Trophoblast cell (in vitro differentiated cells and primary cell): ENCODE measurements around the gene PPIF.

Source experiments
- DNase-seq, 2 donors: peaks; one replicate each; pipeline ENCODE4 v3.0.0-alpha.2; 2016
- H2AFZ ChIP-seq: 2 replicates; pipeline ENCODE4 v1.6.1; 2013; ENCODE audit warnings: low read length, moderate library complexity, mild to moderate bottlenecking; ENCODE audit not compliant: insufficient read depth, poor library complexity
- H2AK5ac ChIP-seq: 2 replicates; pipeline ENCODE4 v1.6.1; 2013; ENCODE audit warnings: mild to moderate bottlenecking, low read length
- H2BK120ac ChIP-seq: 2 replicates; pipeline ENCODE4 v1.6.1; 2013; ENCODE audit warnings: low read length, mild to moderate bottlenecking, moderate library complexity; ENCODE audit not compliant: insufficient read depth, poor library complexity
- H2BK12ac ChIP-seq: 2 replicates; pipeline ENCODE4 v1.6.1; 2013; ENCODE audit warnings: mild to moderate bottlenecking, low read length, moderate library complexity
- H2BK5ac ChIP-seq: 2 replicates; pipeline ENCODE4 v1.6.1; 2013; ENCODE audit warnings: low read length, low read depth, moderate library complexity, mild to moderate bottlenecking; ENCODE audit not compliant: poor library complexity
- H3K14ac ChIP-seq: 2 replicates; pipeline ENCODE4 v1.6.1; 2013; ENCODE audit warnings: mild to moderate bottlenecking, low read length
- H3K18ac ChIP-seq: 2 replicates; pipeline ENCODE4 v1.6.1; 2013; ENCODE audit warnings: mild to moderate bottlenecking, low read length
- H3K23ac ChIP-seq: 2 replicates; pipeline ENCODE4 v1.6.1; 2013; ENCODE audit warnings: low read length
- H3K27ac ChIP-seq: 2 replicates; pipeline ENCODE4 v1.5.1; 2013; ENCODE audit warnings: low read depth, mild to moderate bottlenecking, inconsistent platforms, low read length, moderate library complexity
- H3K27me3 ChIP-seq: 2 replicates; pipeline ENCODE4 v1.6.1; 2013; ENCODE audit warnings: inconsistent platforms, mild to moderate bottlenecking, low read length, moderate library complexity; ENCODE audit not compliant: insufficient read depth
- H3K36me3 ChIP-seq, 2 experiments: 1 replicate in 1 of 2; 2 replicates in 1 of 2; pipeline ENCODE4 v1.6.1; 2013; ENCODE audit warnings: low read length in 2 of 2, mild to moderate bottlenecking in 2 of 2, moderate library complexity in 1 of 2; ENCODE audit not compliant: insufficient read depth in 2 of 2, control insufficient read depth in 1 of 2
- H3K4ac ChIP-seq: 2 replicates; pipeline ENCODE4 v1.6.1; 2013; ENCODE audit warnings: low read depth, mild to moderate bottlenecking, low read length, moderate library complexity
- H3K4me1 ChIP-seq, 2 experiments: 1 replicate in 1 of 2; 2 replicates in 1 of 2; pipeline ENCODE4 v1.6.1; 2013; ENCODE audit warnings: low read length in 2 of 2, mild to moderate bottlenecking in 2 of 2, moderate library complexity in 1 of 2; ENCODE audit not compliant: insufficient read depth in 2 of 2, control insufficient read depth in 1 of 2
- H3K4me2 ChIP-seq: 2 replicates; pipeline ENCODE4 v1.6.1; 2013; ENCODE audit warnings: inconsistent platforms, mild to moderate bottlenecking, low read length, moderate library complexity
- H3K4me3 ChIP-seq: 2 replicates; pipeline ENCODE4 v1.5.1; 2013; ENCODE audit warnings: mild to moderate bottlenecking, low read depth, low read length, inconsistent platforms
- H3K79me1 ChIP-seq: one replicate; pipeline ENCODE4 v1.6.1; 2013; ENCODE audit warnings: low read length
- H3K79me2 ChIP-seq: 2 replicates; pipeline ENCODE4 v1.6.1; 2013; ENCODE audit warnings: low read length, mild to moderate bottlenecking; ENCODE audit not compliant: control insufficient read depth, insufficient read depth, poor library complexity
- H3K9ac ChIP-seq: 2 replicates; pipeline ENCODE4 v1.6.1; 2013; ENCODE audit warnings: mild to moderate bottlenecking, low read length
- H3K9me3 ChIP-seq: 2 replicates; pipeline ENCODE4 v1.6.1; 2013; ENCODE audit warnings: low read depth, mild to moderate bottlenecking, control low read depth, inconsistent platforms, low read length; ENCODE audit not compliant: insufficient read depth
- H4K12ac ChIP-seq: 2 replicates; pipeline ENCODE4 v1.6.1; 2013; ENCODE audit warnings: low read depth, mild to moderate bottlenecking, low read length, moderate library complexity
- H4K8ac ChIP-seq: 2 replicates; pipeline ENCODE4 v1.6.1; 2013; ENCODE audit warnings: low read depth, mild to moderate bottlenecking, low read length, moderate library complexity
- H4K91ac ChIP-seq: one replicate; pipeline ENCODE4 v1.6.1; 2013; ENCODE audit warnings: low read depth, mild to moderate bottlenecking, low read length, moderate library complexity
- WGBS: extraction: QIAGEN DNeasy Blood & Tissue Kit; methylation state at CpG from one replicate; pipeline ENCODE4 v1.1.7; 2013; ENCODE audit warnings: missing lambda C conversion rate; ENCODE audit not compliant: insufficient read length, insufficient coverage; ENCODE audit errors: extremely low coverage; 5-methylcytosine and 5-hydroxymethylcytosine counted together

The PPIF gene

GRCh38 chr10:79390057-79390456 is 42.8 kb downstream of the PPIF start:
- H2BK12ac ChIP-seq, result no peak overlapping the region
- no peaks in the 10 kb centered on the region for H3K36me3 ChIP-seq
- no peak overlapping the region for H3K18ac ChIP-seq
- DNase-seq, result no peak
- no peak overlapping the region for H3K9ac ChIP-seq
- H3K4ac ChIP-seq, result no peak overlapping the region
- no peak overlapping the region for H3K4me3 ChIP-seq
- no CpG with 5 or more reads among the region's 2 CpGs for WGBS
- no peak overlapping the region for H3K23ac ChIP-seq
- peaks cover 2% of the 10 kb centered on the region for H3K79me1 ChIP-seq
- no peak overlapping the region for H2AFZ ChIP-seq
- no peak overlapping the region for H4K8ac ChIP-seq
- H3K9me3 ChIP-seq, result no peaks in the 10 kb centered on the region
- H3K4me1 ChIP-seq, result peaks cover 11 to 12% of the 10 kb centered on the region in 2 experiments
- H4K12ac ChIP-seq, result no peak overlapping the region
- no peaks in the 10 kb centered on the region for H3K79me2 ChIP-seq
- no peak overlapping the region for H2BK120ac ChIP-seq
- H3K27ac ChIP-seq, result no peak overlapping the region
- H2AK5ac ChIP-seq, result no peak overlapping the region
- no peak overlapping the region for H2BK5ac ChIP-seq
- H3K14ac ChIP-seq, result no peak overlapping the region
- no peak overlapping the region for H4K91ac ChIP-seq
- H3K27me3 ChIP-seq, result no peaks in the 10 kb centered on the region
- H3K4me2 ChIP-seq, result no peak overlapping the region

GRCh38 chr10:79390551-79391229 is 43.4 kb downstream of the PPIF start:
- Histone ChIP-seq H3K9ac (no peak overlapping the region), H3K18ac (no peak overlapping the region), H2BK5ac (no peak overlapping the region), H3K4ac (no peak overlapping the region), H2BK120ac (no peak overlapping the region), H2AFZ (no peak overlapping the region), H3K4me1 (peaks cover 11 to 12% of the 10 kb centered on the region in 2 experiments), H3K4me3 (no peak overlapping the region), H4K8ac (peak overlapping the region; percentile 20), H2BK12ac (no peak overlapping the region), H3K4me2 (no peak overlapping the region), H3K9me3 (no peaks in the 10 kb centered on the region), H4K91ac (no peak overlapping the region), H3K36me3 (no peaks in the 10 kb centered on the region), H2AK5ac (no peak overlapping the region), H3K79me1 (peaks cover 2% of the 10 kb centered on the region), H3K27me3 (no peaks in the 10 kb centered on the region), H3K14ac (no peak overlapping the region), H3K27ac (no peak overlapping the region), H3K79me2 (no peaks in the 10 kb centered on the region), H3K23ac (no peak overlapping the region), H4K12ac (no peak overlapping the region)
- no CpG with 5 or more reads among the region's 16 CpGs for WGBS
- DNase-seq, result no peak

- Histone ChIP-seq H4K91ac (peak overlapping the region; percentile 51), H3K79me2 (no peaks in the 10 kb centered on the region), H3K36me3 (no peaks in the 10 kb centered on the region), H2BK12ac (no peak overlapping the region), H3K9ac (no peak overlapping the region), H3K4me1 (peaks cover 11 to 12% of the 10 kb centered on the region in 2 experiments), H3K27ac (no peak overlapping the region), H2AFZ (peak overlapping the region; percentile 24), H2BK120ac (no peak overlapping the region), H3K4ac (no peak overlapping the region), H3K4me2 (no peak overlapping the region), H3K79me1 (peaks cover 2% of the 10 kb centered on the region), H3K23ac (no peak overlapping the region), H2BK5ac (no peak overlapping the region), H4K12ac (no peak overlapping the region), H3K18ac (no peak overlapping the region), H3K4me3 (no peak overlapping the region), H3K14ac (no peak overlapping the region), H3K9me3 (no peaks in the 10 kb centered on the region), H4K8ac (no peak overlapping the region), H2AK5ac (no peak overlapping the region), H3K27me3 (no peaks in the 10 kb centered on the region)
- DNase-seq, result no peak
- no CpG with 5 or more reads among the region's 12 CpGs for WGBS
Measured at GRCh38 chr10:79391231-79392019, 44.2 kb downstream of the PPIF start.

GRCh38 chr10:79392020-79392398 is 44.7 kb downstream of the PPIF start:
- H3K18ac ChIP-seq, result no peak overlapping the region
- no peak overlapping the region for H4K8ac ChIP-seq
- H3K9me3 ChIP-seq, result peaks cover under 1% of the 10 kb centered on the region
- H3K14ac ChIP-seq, result no peak overlapping the region
- no peak overlapping the region for H2BK12ac ChIP-seq
- no peak overlapping the region for H3K27ac ChIP-seq
- H3K23ac ChIP-seq, result no peak overlapping the region
- no peaks in the 10 kb centered on the region for H3K79me2 ChIP-seq
- H3K27me3 ChIP-seq, result no peaks in the 10 kb centered on the region
- WGBS, result no CpG with 5 or more reads among the region's 14 CpGs
- no peak for DNase-seq
- H3K4me3 ChIP-seq, result no peak overlapping the region
- H4K12ac ChIP-seq, result no peak overlapping the region
- no peak overlapping the region for H2BK5ac ChIP-seq
- H2BK120ac ChIP-seq, result no peak overlapping the region
- no peak overlapping the region for H3K4me2 ChIP-seq
- no peak overlapping the region for H2AK5ac ChIP-seq
- no peak overlapping the region for H3K4ac ChIP-seq
- peak overlapping the region; percentile 24 for H2AFZ ChIP-seq
- peaks cover 9 to 12% of the 10 kb centered on the region in 2 experiments for H3K4me1 ChIP-seq
- H4K91ac ChIP-seq, result peak overlapping the region; percentile 51
- no peaks in the 10 kb centered on the region for H3K36me3 ChIP-seq
- peaks cover 2% of the 10 kb centered on the region for H3K79me1 ChIP-seq
- no peak overlapping the region for H3K9ac ChIP-seq
